ENCODE data around the gene CEND1. TPM values are rescaled to one million over a fixed set of nuclear protein-coding genes. Genes with fewer than 3 reads are reported as not detected.
A peak's percentile ranks its signal among the peaks of the same experiment; 100 is the strongest.

CEND1 gene
- total RNA-seq, 1 experiment from 2014 or later: 0.81 TPM

- Histone ChIP-seq H4K8ac (replicated peaks; ENCODE audit: insufficient read length, low read depth, low read length) (no peak overlapping the region), H4K5ac (ENCODE audit: insufficient read length, low read depth, low read length) (no peak overlapping the region), H3K27me3 (ENCODE audit: insufficient read depth, low read length) (no peaks in the 10 kb centered on the region), H3K79me2 (ENCODE audit: insufficient read depth, low read length) (peaks cover 10% of the 10 kb centered on the region; the same call in 1 of the 2 replicates), H3K23me2 (ENCODE audit: insufficient read length, low read depth, low read length, poor library complexity, severe bottlenecking) (peaks cover 19% of the 10 kb centered on the region), H4K91ac (ENCODE audit: insufficient read length, low read depth, low read length) (no peak overlapping the region), H4K20me1 (ENCODE audit: control insufficient read depth, insufficient read depth, insufficient read length) (no peaks in the 10 kb centered on the region), H2BK15ac (ENCODE audit: low read depth, low read length) (no peak overlapping the region), H3K4me1 (ENCODE audit: insufficient read depth, low read length) (no peaks in the 10 kb centered on the region), H3T11ph (ENCODE audit: low read length) (no peak overlapping the region), H3K27ac (ENCODE audit: insufficient read length, low read depth, low read length) (no peak overlapping the region), H2BK120ac (ENCODE audit: low read depth, low read length, poor library complexity, severe bottlenecking) (no peak overlapping the region), H3K4me2 (ENCODE audit: insufficient read depth, insufficient read length, low read length) (peak overlapping the region; percentile 92), H3K23ac (ENCODE audit: insufficient read length, low read depth, low read length) (no peak overlapping the region), H3K18ac (ENCODE audit: insufficient read length, low read depth, low read length) (peak overlapping the region; percentile 27), H3K4ac (ENCODE audit: low read depth, low read length) (no peak overlapping the region), H3K79me1 (ENCODE audit: insufficient read depth, low read depth, low read length, poor library complexity, severe bottlenecking) (peaks cover 9% of the 10 kb centered on the region), H3K9me3 (ENCODE audit: control insufficient read depth, low read depth, low read length) (no peaks in the 10 kb centered on the region), H3K56ac (ENCODE audit: insufficient read length, low read depth, low read length) (no peak overlapping the region), H2BK12ac (ENCODE audit: insufficient read length, low read depth, low read length) (no peak overlapping the region), H2BK5ac (ENCODE audit: insufficient read length, low read length) (no peak overlapping the region), H2AK5ac (ENCODE audit: insufficient read length, low read length) (no peak overlapping the region), H2AFZ (ENCODE audit: low read length) (no peak overlapping the region), H3K9ac (ENCODE audit: extremely low read depth, insufficient read length, low read length) (peak overlapping the region; percentile 86), H3K14ac (ENCODE audit: insufficient read depth, low read length) (peak overlapping the region; percentile 5), H2BK20ac (ENCODE audit: low read depth, low read length, poor library complexity, severe bottlenecking) (no peak overlapping the region)
- peaks cover 17 to 37% of the 10 kb centered on the region in 2 experiments for H3K4me1 Mint-ChIP-seq
- H3K36me3 Mint-ChIP-seq (ENCODE audit: insufficient read depth in 1 of 3, low read depth in 3 of 3): peaks cover 29 to 35% (median 29%) of the 10 kb centered on the region in 3 experiments
- H3K9me3 Mint-ChIP-seq: no peaks in the 10 kb centered on the region
- no CpG with 5 or more reads among the region's 36 CpGs for WGBS (ENCODE audit: extremely low coverage, insufficient read length, low lambda C conversion rate)
- no peaks in the 10 kb centered on the region for H3K27me3 Mint-ChIP-seq (ENCODE audit: low read depth)
- TF ChIP-seq, protein P1, sequence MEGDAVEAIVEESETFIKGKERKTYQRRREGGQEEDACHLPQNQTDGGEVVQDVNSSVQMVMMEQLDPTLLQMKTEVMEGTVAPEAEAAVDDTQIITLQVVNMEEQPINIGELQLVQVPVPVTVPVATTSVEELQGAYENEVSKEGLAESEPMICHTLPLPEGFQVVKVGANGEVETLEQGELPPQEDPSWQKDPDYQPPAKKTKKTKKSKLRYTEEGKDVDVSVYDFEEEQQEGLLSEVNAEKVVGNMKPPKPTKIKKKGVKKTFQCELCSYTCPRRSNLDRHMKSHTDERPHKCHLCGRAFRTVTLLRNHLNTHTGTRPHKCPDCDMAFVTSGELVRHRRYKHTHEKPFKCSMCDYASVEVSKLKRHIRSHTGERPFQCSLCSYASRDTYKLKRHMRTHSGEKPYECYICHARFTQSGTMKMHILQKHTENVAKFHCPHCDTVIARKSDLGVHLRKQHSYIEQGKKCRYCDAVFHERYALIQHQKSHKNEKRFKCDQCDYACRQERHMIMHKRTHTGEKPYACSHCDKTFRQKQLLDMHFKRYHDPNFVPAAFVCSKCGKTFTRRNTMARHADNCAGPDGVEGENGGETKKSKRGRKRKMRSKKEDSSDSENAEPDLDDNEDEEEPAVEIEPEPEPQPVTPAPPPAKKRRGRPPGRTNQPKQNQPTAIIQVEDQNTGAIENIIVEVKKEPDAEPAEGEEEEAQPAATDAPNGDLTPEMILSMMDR (conservative IDR thresholded peaks at IDR 0.05): no peak
- H3K4me3 Mint-ChIP-seq: peak overlapping the region; percentile 91 to 98
- no peak for DNase-seq
- H3K27ac Mint-ChIP-seq: peak overlapping the region; percentile 94 to 96 (median 95)
Observed at GRCh38 chr11:808427-809286, 18.8 kb upstream of the CEND1 start.

Measured in H9 (cell line).